HG03378 (cell line): Measurements from ENCODE around the gene CSPG4.
"Not testable (repeated sequence)": the region's sequence is repeated elsewhere in the genome, so short reads cannot be mapped to it uniquely, and the experiment has no call there.

Experiments
- ATAC-seq: cut with Tn5 transposase; IDR thresholded peaks from one replicate; pipeline ENCODE4 v1.9.1; 2021; ENCODE audit warnings: mild to moderate bottlenecking, moderate library complexity; ENCODE audit not compliant: unreplicated experiment

CSPG4 gene

DNA sequence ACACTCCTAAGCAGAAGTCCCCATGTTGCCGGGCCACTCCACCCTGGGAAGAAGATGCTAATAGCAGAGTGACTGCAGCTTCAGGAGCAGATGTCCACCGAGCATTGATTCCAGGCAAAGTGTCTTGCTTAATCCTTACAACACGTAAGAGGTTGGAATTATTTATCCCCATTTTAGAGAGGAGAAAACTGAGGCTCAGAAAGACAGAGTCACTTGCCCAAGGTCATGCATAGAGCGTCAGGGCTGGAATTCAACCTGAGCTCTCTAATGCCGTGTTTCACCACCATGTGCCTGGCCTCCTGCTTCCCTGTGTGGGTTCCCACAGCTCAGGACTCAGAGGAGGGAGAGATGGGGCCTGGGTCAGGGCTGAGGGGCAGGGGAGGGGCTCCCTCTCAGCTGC lies 7.3 kb downstream of the CSPG4 start:
- ATAC-seq = not testable (repeated sequence)

DNA sequence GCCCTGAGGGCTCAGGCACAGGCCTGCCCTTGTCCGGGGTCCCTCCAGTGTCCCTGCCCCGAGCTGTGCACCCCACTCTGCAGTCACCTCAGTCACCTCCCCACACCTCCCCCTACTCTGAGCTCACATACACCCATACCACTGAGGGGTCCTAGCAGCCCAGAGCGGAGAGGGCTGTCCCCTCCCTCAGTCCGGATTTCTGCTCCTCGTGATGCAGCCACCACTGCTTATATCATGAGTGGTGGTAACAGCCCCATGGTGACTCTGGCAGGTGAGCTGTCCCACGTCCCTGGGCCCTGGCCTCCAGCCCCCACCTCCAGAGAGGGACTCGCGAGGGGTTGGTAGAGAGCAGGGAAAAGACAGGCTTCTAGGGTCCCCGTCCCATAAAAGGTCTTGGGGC lies 8.0 kb downstream of the CSPG4 start:
- no peak for ATAC-seq

DNA sequence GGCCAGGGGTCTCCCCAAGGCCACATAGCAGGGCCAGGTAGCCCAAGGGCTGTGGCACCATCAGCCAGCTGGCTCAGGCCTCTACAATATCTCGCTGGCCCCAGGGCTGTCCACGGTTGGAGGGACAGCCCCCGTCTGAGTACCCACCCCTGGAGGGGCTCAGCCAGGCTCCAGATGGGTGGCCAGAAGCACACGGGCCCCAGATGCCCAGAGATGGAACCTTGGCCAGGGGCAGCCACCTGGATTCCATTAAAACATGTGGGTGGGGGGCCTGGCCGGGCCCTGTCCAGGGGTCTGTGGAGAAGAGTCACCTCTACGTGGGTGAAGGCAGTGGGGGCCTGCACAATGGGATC lies 8.4 kb downstream of the CSPG4 start:
- ATAC-seq = no peak

DNA sequence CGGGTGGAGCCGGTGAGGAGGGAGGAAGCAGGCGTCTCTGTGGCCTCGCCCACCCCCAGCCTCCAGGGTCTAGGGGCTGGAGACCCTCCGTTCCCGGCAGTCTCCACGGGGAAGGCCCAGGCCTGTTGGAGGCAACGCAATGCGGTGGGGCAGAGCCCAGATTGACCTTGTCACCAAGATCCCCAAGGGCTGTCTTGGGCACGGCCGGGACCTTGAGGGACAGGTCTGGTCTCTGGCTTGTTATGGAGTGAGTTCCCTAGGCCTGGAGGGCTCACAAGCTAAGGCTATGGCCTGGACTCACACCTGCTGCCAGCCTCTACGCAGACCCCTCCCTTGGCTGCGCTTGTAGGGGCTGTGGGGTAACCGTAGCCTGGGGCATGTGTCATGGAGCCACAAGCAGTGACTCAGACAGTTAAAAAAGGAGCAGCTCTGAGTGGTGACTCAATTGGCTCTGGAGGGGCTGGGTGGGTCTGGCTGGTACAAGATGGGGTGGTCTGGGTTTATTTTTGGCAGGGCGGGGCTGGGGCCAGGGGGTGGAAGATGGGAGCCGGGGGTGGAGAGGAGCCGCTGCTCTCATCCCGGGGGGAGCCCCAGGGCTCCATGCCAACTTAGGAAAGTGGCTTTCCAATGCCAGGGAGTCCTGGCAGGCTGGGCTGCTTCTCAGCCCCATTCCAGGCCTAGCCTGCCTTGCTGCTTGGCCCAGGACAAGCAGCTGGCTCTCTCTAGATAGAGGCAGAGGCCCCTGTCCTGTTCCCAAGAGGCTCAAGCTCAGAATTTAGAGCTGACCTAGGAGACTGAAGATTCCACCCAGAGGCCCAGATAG lies 9.0 kb downstream of the CSPG4 start:
- ATAC-seq = not testable (repeated sequence)

GRCh38 chr15:75702436-75702835 lies 10.2 kb downstream of the CSPG4 start:
- no peak for ATAC-seq

DNA sequence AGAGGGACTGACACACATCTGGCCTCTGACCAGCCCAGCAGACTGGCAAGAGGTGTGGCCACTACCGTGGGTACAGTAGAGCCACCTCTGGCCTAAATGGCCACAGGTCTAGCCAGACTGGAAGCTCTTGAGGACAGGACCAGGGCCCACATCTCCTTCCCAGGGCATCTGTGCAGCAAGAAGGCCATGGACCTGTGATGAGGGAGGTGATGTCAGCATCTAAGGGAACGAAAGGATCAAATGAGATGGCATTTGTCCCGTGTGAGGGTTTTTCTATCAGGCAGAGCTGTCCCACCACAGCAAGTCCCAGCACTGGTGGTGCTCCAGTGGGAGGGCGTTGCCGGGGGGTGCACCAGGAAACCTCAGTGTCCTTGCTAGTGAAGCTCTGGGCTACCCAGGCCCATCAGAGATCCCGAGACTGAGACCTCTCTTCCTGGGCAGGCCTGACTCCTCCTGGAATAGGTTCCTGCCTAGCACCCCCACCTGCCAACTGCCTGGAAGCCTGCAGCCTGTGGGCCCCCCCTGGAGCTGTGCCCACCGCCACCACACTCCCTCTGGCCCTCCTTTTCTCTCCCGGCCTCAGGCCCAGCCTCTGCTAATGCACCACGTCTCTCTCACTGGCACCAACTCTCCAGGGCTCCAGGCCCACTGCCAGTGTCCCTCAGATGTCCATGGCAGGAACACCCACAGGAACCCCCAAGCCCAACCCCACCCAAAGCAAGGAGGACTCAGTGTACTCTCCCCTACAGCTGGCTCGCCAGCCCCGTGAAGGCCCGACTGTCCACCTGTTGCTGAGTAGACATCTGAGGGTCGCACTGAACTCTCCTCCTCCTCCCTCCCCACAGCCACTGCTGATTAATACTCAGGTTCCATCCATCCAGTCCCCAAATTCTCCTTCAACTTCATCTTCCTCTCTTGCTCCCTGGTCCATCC lies 11.3 kb downstream of the CSPG4 start:
- not testable (repeated sequence) for ATAC-seq

DNA sequence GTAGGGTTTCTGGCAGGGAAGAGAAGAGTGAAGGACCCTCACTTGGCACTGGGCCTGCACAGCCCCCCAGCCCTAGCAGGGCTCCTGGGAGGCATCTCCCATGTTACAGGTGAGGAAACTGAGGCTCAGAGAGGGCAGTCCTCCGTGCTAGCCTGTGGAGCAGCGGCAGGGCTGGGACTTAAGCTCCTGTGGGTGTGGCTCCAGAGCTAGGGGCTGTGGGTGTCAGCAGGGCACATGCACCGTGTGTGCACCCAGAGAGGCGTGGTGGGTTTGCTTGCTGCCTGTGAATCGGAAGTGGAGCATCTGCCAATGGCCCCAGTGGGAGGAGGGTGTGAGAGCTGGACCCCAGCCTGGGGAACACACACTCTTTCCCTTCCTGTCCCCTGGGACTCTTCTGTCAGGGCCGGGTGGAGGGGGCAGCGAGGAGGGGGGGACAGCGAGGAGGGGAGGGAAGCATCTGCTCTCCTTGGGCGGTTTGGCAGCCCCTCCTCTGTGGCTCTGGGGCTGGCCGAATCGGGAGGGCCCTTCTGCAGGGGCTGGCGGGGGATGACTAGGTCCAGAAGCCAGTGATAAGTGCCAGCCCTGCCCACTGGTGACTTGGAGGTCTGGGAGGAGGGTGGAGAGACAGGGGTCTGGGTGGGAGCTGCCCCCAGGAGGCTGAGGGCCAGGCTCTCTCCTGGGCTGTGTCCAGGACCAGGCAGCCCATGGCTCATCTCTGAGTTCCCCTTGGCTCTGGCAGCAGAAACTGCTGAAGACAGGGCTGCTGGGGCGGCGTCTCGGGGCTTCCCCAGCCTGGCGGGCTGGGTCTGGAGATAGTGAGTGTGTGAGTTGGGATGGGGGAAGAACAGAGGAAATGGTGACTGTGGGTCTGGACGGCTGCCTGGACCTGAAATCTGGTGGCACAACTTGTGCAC lies 12.4 kb downstream of the CSPG4 start:
- ATAC-seq = peak; percentile 45

GRCh38 chr15:75699517-75699916 lies 13.1 kb downstream of the CSPG4 start:
- ATAC-seq = not testable (repeated sequence)

- not testable (repeated sequence) for ATAC-seq
Observed at GRCh38 chr15:75697974-75698747, 14.5 kb downstream of the CSPG4 start.

- ATAC-seq = no peak
Observed at GRCh38 chr15:75697523-75697922, 15.1 kb downstream of the CSPG4 start.

DNA sequence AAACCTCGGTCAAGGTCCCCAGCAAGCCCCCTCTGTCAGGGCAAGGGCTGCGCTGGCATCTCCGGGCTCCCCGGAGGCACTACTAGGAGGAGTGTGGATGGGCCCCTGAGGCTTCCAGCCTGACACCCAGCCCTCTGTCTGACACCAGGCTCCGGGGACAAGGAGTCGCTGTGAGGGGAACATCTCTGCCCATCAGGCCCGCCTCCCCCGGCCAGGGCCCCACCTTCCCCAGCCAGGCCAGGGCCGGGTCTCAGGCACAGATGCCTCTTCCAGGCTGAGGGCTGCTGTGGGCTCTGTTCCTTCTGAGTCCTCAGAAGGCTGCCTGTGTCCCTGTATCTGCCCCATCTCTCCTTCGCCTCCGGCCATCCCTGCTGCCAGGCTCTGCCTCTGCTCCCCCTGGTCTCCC lies 15.8 kb downstream of the CSPG4 start:
- ATAC-seq = no peak

- no peak for ATAC-seq
Observed at GRCh38 chr15:75696311-75696720, 16.3 kb downstream of the CSPG4 start.

- ATAC-seq = no peak
Observed at GRCh38 chr15:75695634-75696310, 16.9 kb downstream of the CSPG4 start.

GRCh38 chr15:75695220-75695619 lies 17.4 kb downstream of the CSPG4 start:
- ATAC-seq = no peak

- ATAC-seq = no peak
Observed at GRCh38 chr15:75694241-75695182, 18.1 kb downstream of the CSPG4 start.

DNA sequence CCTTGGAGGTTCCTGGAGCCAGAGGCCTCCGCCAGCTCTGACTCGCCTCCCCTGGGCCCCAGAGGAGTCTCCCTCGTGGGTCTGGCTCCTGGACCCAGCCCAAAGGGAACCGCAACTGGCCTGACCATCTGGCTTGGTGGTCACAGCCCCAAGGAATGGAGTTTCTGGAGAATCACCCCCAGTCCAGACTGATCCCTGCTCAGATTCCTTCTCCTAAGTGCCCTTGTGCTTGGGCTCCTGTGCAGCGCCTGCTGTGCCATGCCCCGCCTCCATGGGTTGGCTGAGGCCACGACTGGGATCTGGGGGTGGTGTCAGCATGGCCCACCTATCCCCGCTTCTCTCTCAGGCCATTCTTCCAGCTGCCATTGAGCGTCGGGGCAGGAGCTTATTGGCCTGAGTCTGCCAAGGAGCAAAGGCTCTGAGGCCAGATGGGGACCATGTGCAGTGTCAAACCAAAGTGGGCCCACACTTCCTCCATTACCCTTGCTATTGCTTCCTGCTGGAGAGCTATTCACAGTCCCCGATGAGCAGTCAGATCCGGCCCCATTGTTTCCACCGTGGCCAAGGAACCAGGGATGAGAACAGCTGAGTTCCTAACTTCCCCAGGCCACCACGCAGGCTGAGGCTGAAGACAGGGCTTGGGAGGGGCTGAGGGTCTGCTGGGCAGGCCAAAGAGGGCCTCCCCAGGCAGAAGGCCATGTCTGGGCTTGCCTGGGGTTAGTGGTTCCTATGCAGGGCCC lies 19.0 kb downstream of the CSPG4 start:
- ATAC-seq = no peak

GRCh38 chr15:75693028-75693427 lies 19.6 kb downstream of the CSPG4 start:
- ATAC-seq = not testable (repeated sequence)

DNA sequence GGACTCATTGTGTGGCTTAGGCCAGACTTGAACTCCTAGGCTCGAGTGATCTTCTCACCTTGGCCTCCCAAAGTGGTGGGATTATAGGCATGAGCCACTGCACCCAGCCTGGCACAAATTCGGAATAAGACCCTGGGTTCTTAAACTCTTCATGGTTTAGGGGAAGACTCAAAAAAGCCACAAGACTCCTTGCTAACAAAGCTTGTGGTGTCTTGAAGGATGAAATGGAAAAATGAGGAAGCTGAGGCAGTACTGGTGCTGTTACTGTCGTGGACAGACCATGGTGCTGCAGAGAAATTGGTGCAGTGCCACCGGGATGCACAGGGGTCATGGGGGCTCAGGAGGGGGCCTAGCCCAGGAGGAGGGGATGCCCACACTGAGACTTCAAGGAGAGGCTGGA lies 20.3 kb downstream of the CSPG4 start:
- ATAC-seq = not testable (repeated sequence)
